IgD-negative memory B cell (primary cell): ENCODE data around the gene DENND1B. TPM values are rescaled to one million over a fixed set of nuclear protein-coding genes. Genes with fewer than 3 reads are reported as not detected.
"Not testable (repeated sequence)": the region's sequence is repeated elsewhere in the genome, so short reads cannot be mapped to it uniquely, and the experiment has no call there.

Experiments used
- H3K27ac Mint-ChIP-seq, 3 donors: one replicate each; pipeline ENCODE4 v1.8.0; 2020 to 2022; ENCODE audit warnings: mild to moderate bottlenecking in 3 of 3, mixed read lengths in 3 of 3, moderate library complexity in 1 of 3
- H3K27me3 Mint-ChIP-seq: one replicate; pipeline ENCODE4 v1.8.0; 2021; ENCODE audit warnings: mixed read lengths
- H3K36me3 Mint-ChIP-seq: one replicate; pipeline ENCODE4 v1.8.0; 2020; ENCODE audit warnings: mild to moderate bottlenecking, mixed read lengths
- H3K4me1 Mint-ChIP-seq, 3 donors: one replicate each; pipeline ENCODE4 v1.8.0; 2020 to 2022; ENCODE audit warnings: mixed read lengths in 3 of 3, mild to moderate bottlenecking in 1 of 3
- H3K4me3 Mint-ChIP-seq, 4 donors: one replicate each; pipeline ENCODE4 v1.8.0; 2020 to 2022; ENCODE audit warnings: mild to moderate bottlenecking in 4 of 4, mixed read lengths in 4 of 4, moderate library complexity in 3 of 4
- H3K9me3 Mint-ChIP-seq, 3 donors: one replicate each; pipeline ENCODE4 v1.8.0; 2020 to 2021; ENCODE audit warnings: mixed read lengths in 3 of 3, mild to moderate bottlenecking in 1 of 3
- polyA plus RNA-seq: library from polyadenylated mRNA; unstranded; fragments of 300-500 nt; fragmentation: Illumina TruSeq; gene quantifications from one replicate; pipeline ENCODE4 v1.2.3, GENCODE V29; 2021

The DENND1B gene
- polyA plus RNA-seq, 1 donor from 2014 or later: 10.5 TPM

DNA sequence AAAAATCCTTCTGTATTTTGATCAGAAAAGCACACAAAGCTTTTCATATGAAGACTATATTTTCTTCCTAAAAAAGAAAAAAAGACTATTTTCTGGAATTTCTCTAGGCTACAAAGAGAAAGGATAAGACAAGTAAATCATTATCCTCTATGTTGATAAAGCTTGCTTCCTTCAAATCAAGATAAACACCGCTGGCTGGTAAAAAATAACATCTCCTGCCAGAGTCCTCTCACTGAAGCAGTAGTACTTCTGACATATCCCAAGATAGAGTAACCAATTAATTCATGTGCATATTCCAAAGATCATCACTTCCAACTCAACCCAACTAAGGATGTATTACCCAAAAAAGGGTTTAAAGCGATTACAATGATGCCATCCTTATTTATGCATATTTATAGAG lies 34.3 kb downstream of the DENND1B start:
- H3K27me3 Mint-ChIP-seq: no peaks in the 10 kb centered on the region
- H3K4me3 Mint-ChIP-seq: no peak overlapping the region
- no peaks in the 10 kb centered on the region for H3K9me3 Mint-ChIP-seq
- no peaks in the 10 kb centered on the region for H3K36me3 Mint-ChIP-seq
- H3K27ac Mint-ChIP-seq: no peak overlapping the region
- peaks cover 28 to 58% (median 48%) of the 10 kb centered on the region in 3 donors for H3K4me1 Mint-ChIP-seq

- Mint-ChIP-seq H3K36me3 (no peaks in the 10 kb centered on the region), H3K27ac (no peak overlapping the region), H3K4me1 (peaks cover 17 to 44% (median 31%) of the 10 kb centered on the region in 3 donors), H3K4me3 (no peak overlapping the region), H3K27me3 (no peaks in the 10 kb centered on the region), H3K9me3 (no peaks in the 10 kb centered on the region)
Observed at GRCh38 chr1:197738927-197739326, 36.4 kb downstream of the DENND1B start.

DNA sequence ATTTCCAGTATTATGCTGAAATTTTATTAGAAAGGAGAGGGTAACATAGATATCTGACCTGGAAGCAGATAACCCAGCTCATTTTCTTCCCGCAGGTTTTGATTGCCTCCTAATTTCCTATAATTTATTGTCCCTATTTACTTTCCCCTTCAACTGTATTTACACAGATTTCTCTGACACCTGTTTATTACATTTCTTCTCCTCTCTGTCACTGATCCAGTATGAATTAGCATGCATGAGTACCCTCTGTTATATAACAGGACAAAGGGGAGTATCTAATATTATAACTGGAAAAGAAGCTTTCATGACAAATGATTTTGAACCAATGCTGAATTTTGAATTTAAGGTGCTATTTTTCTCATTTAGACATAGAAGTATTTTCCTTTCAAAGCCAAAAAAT lies 37.4 kb downstream of the DENND1B start:
- no peaks in the 10 kb centered on the region for H3K27me3 Mint-ChIP-seq
- H3K36me3 Mint-ChIP-seq: peaks cover 2% of the 10 kb centered on the region
- peak overlapping the region in 1 of 4 donors; percentile 13 for H3K4me3 Mint-ChIP-seq
- no peak overlapping the region for H3K27ac Mint-ChIP-seq
- H3K4me1 Mint-ChIP-seq: peaks cover 17 to 39% (median 27%) of the 10 kb centered on the region in 3 donors
- no peaks in the 10 kb centered on the region for H3K9me3 Mint-ChIP-seq

DNA sequence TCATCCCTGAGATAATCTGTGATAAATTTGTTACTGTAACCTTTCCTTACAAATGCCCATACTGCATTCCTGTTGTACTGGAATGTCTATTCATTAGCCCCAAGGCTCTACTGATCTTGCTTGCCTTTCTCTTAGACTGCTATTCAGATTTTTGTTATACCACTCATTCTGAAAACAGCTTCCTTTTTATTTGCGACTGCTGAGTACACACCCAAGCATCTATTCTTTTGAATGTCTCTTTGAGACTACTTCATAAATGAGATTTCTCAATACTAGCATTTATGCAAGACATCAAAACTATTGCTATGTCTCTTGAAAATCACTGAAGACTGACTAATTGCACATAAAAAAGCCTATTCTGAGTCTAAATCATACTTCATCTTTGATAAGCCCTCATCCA lies 38.6 kb downstream of the DENND1B start:
- Mint-ChIP-seq H3K27me3 (no peaks in the 10 kb centered on the region), H3K27ac (peak overlapping the region in 1 of 3 donors; percentile 25), H3K36me3 (peaks cover 4% of the 10 kb centered on the region), H3K9me3 (no peaks in the 10 kb centered on the region), H3K4me3 (peak overlapping the region in 1 of 4 donors; percentile 29), H3K4me1 (peaks cover 17 to 43% (median 30%) of the 10 kb centered on the region in 3 donors)

DNA sequence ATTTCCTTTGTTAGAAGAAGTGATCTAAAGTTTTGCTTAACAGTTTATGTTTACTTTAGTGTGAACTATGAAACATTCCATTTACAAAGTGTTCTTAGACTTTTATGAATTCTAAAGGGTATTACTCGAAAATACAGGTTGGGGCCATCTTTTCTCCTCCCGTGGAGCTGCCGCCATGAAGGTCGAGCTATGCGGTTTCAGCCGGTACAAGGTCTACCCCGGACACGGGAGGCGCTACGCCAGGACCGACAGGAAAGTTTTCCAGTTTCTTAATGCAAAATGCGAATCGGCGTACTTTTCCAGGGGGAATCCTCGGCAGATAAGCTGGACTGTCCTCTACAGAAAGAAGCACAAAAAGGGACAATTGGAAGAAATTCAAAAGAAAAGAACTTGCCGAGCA lies 39.8 kb downstream of the DENND1B start:
- Mint-ChIP-seq H3K36me3 (peaks cover 4% of the 10 kb centered on the region), H3K27me3 (no peaks in the 10 kb centered on the region), H3K4me3 (no peak overlapping the region), H3K4me1 (peaks cover 15 to 43% (median 26%) of the 10 kb centered on the region in 3 donors), H3K9me3 (no peaks in the 10 kb centered on the region), H3K27ac (no peak overlapping the region)

DNA sequence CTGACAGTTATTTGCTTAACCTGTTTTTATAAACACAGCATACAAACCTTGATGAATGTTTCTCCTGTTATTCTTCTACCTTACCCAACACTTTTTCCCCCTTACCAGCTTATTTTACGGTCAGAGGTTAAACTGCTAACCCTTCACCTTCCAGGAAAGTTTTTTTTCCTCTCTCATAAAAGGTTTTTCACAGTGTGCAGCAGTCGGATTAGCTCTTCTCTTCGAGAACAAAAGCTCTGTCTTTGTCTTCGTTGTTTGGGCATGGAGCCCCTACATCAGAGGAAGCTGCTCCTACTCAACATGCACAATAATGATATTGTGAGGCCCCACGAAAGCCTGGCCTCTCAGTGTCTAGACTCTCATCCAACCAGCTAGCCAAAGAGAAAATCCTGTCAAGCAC lies 42.0 kb downstream of the DENND1B start:
- Mint-ChIP-seq H3K4me3 (no peak overlapping the region), H3K4me1 (peaks cover 6 to 25% (median 14%) of the 10 kb centered on the region in 3 donors), H3K27ac (no peak overlapping the region), H3K27me3 (no peaks in the 10 kb centered on the region), H3K36me3 (peaks cover 4% of the 10 kb centered on the region), H3K9me3 (peaks cover 0 to 8% (median 3%) of the 10 kb centered on the region in 3 donors)

DNA sequence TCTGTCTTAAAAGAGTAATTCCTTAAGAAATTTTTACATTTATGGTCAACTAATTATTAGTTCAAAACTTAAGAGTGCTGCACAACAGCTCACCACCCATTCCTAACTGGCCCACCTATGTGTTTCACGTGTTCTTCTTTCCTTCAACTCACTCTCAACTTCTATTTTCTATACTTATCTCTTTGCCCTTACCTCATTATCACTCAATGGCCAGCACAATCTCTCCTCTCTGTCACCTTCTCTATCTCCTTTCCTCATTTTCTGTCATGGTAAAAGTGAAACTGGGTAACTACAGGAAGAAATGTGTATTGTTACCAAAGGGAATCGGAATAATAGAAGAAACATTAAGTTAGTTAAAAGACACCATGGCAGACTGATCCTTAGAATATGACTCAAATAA lies 43.1 kb downstream of the DENND1B start:
- Mint-ChIP-seq H3K4me3 (no peak overlapping the region), H3K4me1 (peaks cover 5 to 16% (median 11%) of the 10 kb centered on the region in 3 donors)

GRCh38 chr1:197731449-197731848 lies 43.8 kb downstream of the DENND1B start:
- peaks cover 2 to 10% (median 6%) of the 10 kb centered on the region in 3 donors for H3K4me1 Mint-ChIP-seq
- peaks cover 0 to 19% (median 3%) of the 10 kb centered on the region in 3 donors for H3K9me3 Mint-ChIP-seq
- H3K4me3 Mint-ChIP-seq: no peak overlapping the region
- H3K36me3 Mint-ChIP-seq: peaks cover 6% of the 10 kb centered on the region
- no peak overlapping the region for H3K27ac Mint-ChIP-seq
- H3K27me3 Mint-ChIP-seq: no peaks in the 10 kb centered on the region

More for the DNA sequence above, 43.1 kb downstream of the DENND1B start:
- Mint-ChIP-seq H3K36me3 (peaks cover 4% of the 10 kb centered on the region), H3K27ac (no peak overlapping the region), H3K27me3 (no peaks in the 10 kb centered on the region), H3K9me3 (peaks cover 0 to 15% (median 3%) of the 10 kb centered on the region in 3 donors)

- peaks cover 6 to 28% (median 8%) of the 10 kb centered on the region in 3 donors for H3K9me3 Mint-ChIP-seq
- H3K4me3 Mint-ChIP-seq: no peak overlapping the region
- peaks cover 0 to 5% (median 2%) of the 10 kb centered on the region in 3 donors for H3K4me1 Mint-ChIP-seq
- H3K27me3 Mint-ChIP-seq: no peaks in the 10 kb centered on the region
- H3K27ac Mint-ChIP-seq: no peak overlapping the region
- peaks cover 15% of the 10 kb centered on the region for H3K36me3 Mint-ChIP-seq
Observed at GRCh38 chr1:197725976-197726375, 49.3 kb downstream of the DENND1B start.

- H3K9me3 Mint-ChIP-seq: peaks cover 6 to 28% (median 8%) of the 10 kb centered on the region in 3 donors
- peaks cover 15% of the 10 kb centered on the region for H3K36me3 Mint-ChIP-seq
- no peaks in the 10 kb centered on the region for H3K27me3 Mint-ChIP-seq
- H3K4me3 Mint-ChIP-seq: no peak overlapping the region
- no peak overlapping the region for H3K27ac Mint-ChIP-seq
- H3K4me1 Mint-ChIP-seq: peaks cover 0 to 5% (median 4%) of the 10 kb centered on the region in 3 donors
Observed at GRCh38 chr1:197725044-197725443, 50.2 kb downstream of the DENND1B start.

GRCh38 chr1:197715806-197716205 lies 59.5 kb downstream of the DENND1B start:
- Mint-ChIP-seq H3K27me3 (no peaks in the 10 kb centered on the region), H3K9me3 (no peaks in the 10 kb centered on the region), H3K4me3 (no peak overlapping the region), H3K27ac (no peak overlapping the region), H3K36me3 (peaks cover 2% of the 10 kb centered on the region), H3K4me1 (peaks cover 7 to 9% (median 7%) of the 10 kb centered on the region in 3 donors)

DNA sequence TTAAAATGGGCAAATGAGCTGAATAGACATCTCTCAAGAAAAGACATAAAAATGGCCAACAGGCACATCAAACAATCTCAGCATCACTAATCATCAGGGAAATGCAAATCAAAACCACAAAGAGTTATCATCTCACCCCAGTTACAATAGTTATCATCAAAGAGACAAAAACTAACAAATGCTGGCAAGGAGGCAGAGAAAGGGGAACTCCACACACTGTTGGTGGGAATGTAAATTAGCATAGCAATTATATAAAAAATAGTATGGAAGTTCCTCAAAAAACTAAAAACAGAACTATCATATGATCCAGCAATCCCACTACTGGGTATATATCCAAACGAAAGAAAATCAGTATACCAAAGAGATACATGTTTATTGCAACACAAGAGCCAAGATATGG lies 68.7 kb downstream of the DENND1B start:
- no peaks in the 10 kb centered on the region for H3K27me3 Mint-ChIP-seq
- H3K36me3 Mint-ChIP-seq: no peaks in the 10 kb centered on the region
- no peak overlapping the region for H3K4me3 Mint-ChIP-seq
- peaks cover 8 to 12% (median 11%) of the 10 kb centered on the region in 3 donors for H3K4me1 Mint-ChIP-seq
- H3K9me3 Mint-ChIP-seq: peaks cover 0 to 7% (median 4%) of the 10 kb centered on the region in 3 donors
- no peak overlapping the region for H3K27ac Mint-ChIP-seq

DNA sequence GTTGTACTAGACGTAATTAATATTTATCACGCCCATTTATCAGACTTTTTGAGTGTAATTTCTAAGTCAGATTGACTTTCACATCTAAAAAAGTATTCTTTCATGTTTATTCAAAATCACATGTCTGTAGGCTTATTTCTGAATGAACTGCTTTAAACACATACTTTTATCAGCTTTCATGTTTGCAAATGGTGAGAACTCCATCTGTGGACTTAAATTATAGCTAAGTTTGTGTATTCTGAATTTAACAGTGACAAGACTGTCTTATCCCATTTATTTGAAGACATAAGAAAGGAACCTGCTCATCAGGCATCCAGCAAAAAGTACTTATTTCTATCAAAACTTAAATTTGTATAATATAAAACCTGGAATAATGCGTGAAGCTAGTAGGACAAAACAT lies 69.3 kb downstream of the DENND1B start:
- H3K9me3 Mint-ChIP-seq: peaks cover 0 to 7% (median 4%) of the 10 kb centered on the region in 3 donors
- H3K36me3 Mint-ChIP-seq: peaks cover 4% of the 10 kb centered on the region
- H3K4me1 Mint-ChIP-seq: peaks cover 8 to 12% (median 11%) of the 10 kb centered on the region in 3 donors
- H3K27me3 Mint-ChIP-seq: no peaks in the 10 kb centered on the region
- H3K4me3 Mint-ChIP-seq: no peak overlapping the region
- H3K27ac Mint-ChIP-seq: no peak overlapping the region

DNA sequence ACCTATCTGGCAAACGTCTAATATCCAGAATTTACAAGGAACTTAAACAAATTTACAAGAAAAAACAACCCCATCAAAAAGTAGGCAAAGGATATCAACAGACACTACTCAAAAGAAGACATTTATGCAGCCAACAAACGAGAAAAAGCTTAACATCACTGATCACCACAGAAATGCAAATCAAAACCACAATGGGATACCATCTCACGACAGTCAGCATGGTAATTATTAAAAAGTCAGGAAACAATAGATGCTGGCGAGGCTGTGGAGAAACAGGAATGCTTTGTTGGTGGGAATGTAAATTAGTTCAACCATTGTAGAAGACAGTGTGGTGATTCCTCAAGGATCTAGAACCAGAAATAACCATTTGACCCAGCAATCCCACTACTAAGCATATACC lies 74.6 kb downstream of the DENND1B start:
- not testable (repeated sequence) for H3K27me3 Mint-ChIP-seq, H3K36me3 Mint-ChIP-seq, H3K9me3 Mint-ChIP-seq, H3K27ac Mint-ChIP-seq, H3K4me3 Mint-ChIP-seq
- peaks cover 36 to 38% (median 36%) of the 10 kb centered on the region in 3 donors for H3K4me1 Mint-ChIP-seq

GRCh38 chr1:197696372-197696771 lies 78.9 kb downstream of the DENND1B start:
- Mint-ChIP-seq H3K9me3 (peaks cover 0 to 6% (median 0%) of the 10 kb centered on the region in 3 donors), H3K27ac (no peak overlapping the region), H3K36me3 (peaks cover 5% of the 10 kb centered on the region), H3K4me1 (peaks cover 53 to 60% (median 57%) of the 10 kb centered on the region in 3 donors), H3K4me3 (no peak overlapping the region), H3K27me3 (no peaks in the 10 kb centered on the region)

DNA sequence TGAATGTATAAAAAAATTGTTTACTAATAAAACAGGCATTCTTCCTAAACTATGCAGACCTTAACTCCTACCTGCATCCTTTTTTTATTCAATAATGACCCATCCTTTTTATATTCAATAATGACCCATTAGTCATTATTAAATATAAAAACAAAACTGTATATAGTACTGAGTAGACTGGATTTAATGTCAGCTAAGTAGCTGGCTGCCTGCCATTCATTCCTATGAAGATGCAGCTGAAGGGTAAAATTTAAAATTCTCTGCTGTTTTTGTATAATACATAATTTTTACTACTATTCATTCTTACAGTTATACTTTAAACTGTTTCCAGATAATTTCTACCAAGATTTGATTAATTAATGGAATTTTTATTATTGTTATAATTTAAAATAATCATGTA lies 79.3 kb downstream of the DENND1B start:
- Mint-ChIP-seq H3K27me3 (no peaks in the 10 kb centered on the region), H3K9me3 (peaks cover 0 to 6% (median 0%) of the 10 kb centered on the region in 3 donors), H3K27ac (no peak overlapping the region), H3K36me3 (peaks cover 5% of the 10 kb centered on the region), H3K4me1 (peaks cover 53 to 63% (median 60%) of the 10 kb centered on the region in 3 donors), H3K4me3 (no peak overlapping the region)
